ACC112 (cell line): Measurements from ENCODE around the gene HOXA7.
A peak's percentile ranks its signal among the peaks of the same experiment; 100 is the strongest.

Experiments
- H2AFZ ChIP-seq: fragments of 200-600 bp; sonication (generic); one replicate; pipeline ENCODE4 v1.6.0; 2017; ENCODE audit warnings: antibody characterized with exemption, low read length; ENCODE audit not compliant: unreplicated experiment
- H3K27ac ChIP-seq: fragments of 200-600 bp; sonication (generic); 2 replicates; pipeline ENCODE4 v1.5.1; 2014; ENCODE audit warnings: low read depth, mild to moderate bottlenecking, antibody characterized with exemption, low read length, moderate library complexity
- H3K27me3 ChIP-seq: fragments of 200-600 bp; sonication (generic); 2 replicates; pipeline ENCODE4 v1.6.1; 2014; ENCODE audit warnings: mild to moderate bottlenecking, antibody characterized with exemption, low read length, moderate library complexity, mixed read lengths; ENCODE audit not compliant: insufficient read depth
- H3K36me3 ChIP-seq: fragments of 200-600 bp; sonication (generic); 2 replicates; pipeline ENCODE4 v1.6.1; 2016; ENCODE audit warnings: mild to moderate bottlenecking, antibody characterized with exemption, low read length, moderate library complexity, mixed read lengths; ENCODE audit not compliant: insufficient read depth
- H3K4me1 ChIP-seq: fragments of 200-600 bp; sonication (generic); one replicate; pipeline ENCODE4 v1.6.1; 2016; ENCODE audit warnings: low read length, mixed read lengths; ENCODE audit not compliant: insufficient read depth, unreplicated experiment, control insufficient read depth
- H3K4me3 ChIP-seq: fragments of 200-600 bp; sonication (generic); 2 replicates; pipeline ENCODE4 v1.5.1; 2014; ENCODE audit warnings: mild to moderate bottlenecking, low read depth, low read length
- H3K79me2 ChIP-seq: fragments of 200-600 bp; sonication (generic); one replicate; pipeline ENCODE4 v1.6.0; 2016; ENCODE audit warnings: low read length; ENCODE audit not compliant: control insufficient read depth, unreplicated experiment, insufficient read depth

HOXA7 gene

DNA sequence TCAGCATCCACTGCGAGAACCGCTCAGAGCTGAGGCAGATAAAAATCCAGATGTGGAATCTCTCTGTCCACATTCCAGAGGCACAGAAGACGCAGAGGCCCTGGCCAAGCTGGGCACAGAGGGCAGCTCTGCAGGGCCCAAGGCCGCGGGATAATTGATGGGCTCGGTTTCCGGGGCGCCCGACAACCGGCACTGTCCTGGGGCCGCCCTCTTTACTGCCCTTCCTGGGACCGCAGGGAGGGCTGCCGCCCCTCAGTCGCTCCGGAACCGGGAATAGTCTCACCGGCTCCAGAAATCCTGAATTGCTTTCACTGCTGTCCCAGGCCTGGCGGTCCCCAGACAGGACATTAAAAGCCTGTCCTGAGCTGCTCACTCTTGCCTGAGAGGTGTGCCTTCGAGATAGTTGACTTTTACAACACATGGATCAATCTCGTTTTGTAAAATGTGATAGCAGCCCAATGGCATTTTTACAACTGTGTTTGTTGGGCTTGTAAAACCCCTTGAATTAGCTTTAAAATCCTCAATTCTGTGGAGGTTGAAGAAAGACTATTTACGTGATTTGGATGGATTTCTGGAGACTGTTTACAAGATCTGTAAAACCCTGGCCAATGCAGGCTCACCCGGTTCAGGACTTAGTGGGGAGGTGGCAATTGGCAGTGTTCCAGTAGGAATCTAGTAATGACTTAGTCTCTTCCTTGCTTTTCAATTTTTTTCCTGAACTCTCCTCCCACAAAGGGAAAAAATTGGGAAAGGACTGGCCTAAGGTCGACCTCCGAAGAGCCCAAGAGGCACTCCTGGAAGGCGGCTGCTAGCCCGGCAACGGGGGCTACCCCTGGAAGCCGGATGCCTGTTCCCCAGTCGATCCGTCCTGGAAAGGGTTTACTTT, 7.5 kb downstream of the HOXA7 start:
- no peak overlapping the region for H3K4me3 ChIP-seq
- H3K36me3 ChIP-seq: no peaks in the 10 kb centered on the region
- no peak overlapping the region for H2AFZ ChIP-seq
- no peaks in the 10 kb centered on the region for H3K79me2 ChIP-seq
- peaks cover 98% of the 10 kb centered on the region for H3K27me3 ChIP-seq
- H3K27ac ChIP-seq: no peak overlapping the region
- H3K4me1 ChIP-seq: no peaks in the 10 kb centered on the region

DNA sequence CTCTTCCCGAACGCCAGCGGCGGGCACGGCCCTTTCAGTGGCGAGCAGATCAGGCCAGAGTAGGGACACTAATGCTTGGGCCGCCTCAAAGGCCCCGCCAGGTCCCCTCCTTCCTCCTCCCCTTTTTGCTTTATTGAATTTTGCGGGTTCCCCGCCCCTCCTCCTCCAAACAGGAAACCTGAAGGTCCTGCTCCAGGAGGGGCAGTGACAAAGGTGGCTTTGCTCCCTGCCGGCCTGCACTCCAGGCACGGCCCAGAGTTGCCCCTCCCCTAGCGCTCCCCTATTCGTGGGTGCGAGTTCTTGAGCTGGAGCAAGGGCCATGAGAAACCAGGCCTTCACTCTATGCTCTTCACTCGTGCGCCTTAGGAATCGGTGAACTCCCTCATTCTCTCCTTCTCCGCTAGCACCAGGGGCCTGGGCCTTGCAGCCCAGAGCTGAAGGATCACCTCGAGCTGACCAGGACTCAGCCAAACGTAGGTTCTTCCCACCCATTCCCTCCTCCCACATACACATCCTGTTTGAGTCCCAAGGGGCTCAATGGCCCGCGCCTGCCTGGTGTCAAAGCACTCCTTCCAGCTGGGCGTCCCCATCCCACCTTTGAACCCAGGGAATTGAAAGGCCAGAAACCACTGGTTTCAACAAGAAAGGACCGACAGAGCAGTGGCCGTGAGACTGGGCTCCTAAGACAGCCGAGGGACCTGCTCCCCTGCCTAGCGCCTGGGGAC, 8.3 kb downstream of the HOXA7 start:
- no peaks in the 10 kb centered on the region for H3K79me2 ChIP-seq
- H3K4me3 ChIP-seq: no peak overlapping the region
- no peaks in the 10 kb centered on the region for H3K4me1 ChIP-seq
- no peak overlapping the region for H3K27ac ChIP-seq
- no peaks in the 10 kb centered on the region for H3K36me3 ChIP-seq
- H2AFZ ChIP-seq: no peak overlapping the region
- peaks cover 98% of the 10 kb centered on the region for H3K27me3 ChIP-seq

DNA sequence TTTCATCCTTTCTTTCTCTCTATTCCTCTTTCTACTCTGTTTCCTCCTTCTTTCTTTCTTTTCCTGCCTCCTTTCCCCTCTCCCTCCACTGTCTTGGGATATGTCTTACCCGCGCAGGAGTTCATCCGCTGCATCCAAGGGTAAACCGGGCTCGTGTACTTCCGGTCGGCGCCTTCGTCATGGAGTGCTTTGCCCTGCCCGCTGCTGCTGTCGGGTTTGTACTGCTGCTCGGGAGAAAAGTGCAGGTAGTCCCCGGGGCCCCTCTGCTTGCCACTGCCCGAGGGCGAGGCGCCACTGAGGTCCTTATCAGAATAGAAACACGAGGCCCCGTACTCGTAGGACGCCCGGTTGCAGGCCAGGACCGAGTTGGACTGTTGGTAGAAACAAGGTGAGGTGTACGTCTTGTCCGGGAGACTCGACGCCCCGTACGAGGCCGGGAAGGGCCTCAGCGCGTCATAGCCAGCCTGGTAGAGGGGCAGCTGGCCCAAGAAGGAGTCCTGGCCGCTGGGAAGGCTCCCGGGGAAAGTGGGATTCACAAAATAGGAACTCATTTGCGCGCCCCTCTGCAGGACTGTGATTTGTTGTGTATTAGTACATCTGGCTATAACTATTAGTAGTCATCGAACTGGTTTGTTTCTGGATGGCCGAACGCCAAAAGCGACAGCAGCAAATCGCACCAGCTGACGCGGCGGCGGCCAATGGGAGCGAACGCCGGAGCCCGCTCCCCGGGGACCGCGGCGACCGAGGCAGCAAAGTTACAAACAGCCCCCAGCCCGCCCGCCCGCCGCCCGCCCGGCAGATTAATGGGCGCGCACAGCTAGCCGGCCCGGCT, 9.1 kb downstream of the HOXA7 start, which contains the start of gene HOXA6:
TSS of gene HOXA6 (minus strand) at position 576 of the 832 bp plus-strand sequence. CDS start at position 551, 25 bp downstream.
- Histone ChIP-seq H3K27ac (no peak within 1 kb of the TSS), H3K27me3 (peaks cover 98% of the 10 kb centered on the region), H2AFZ (no peak within 1 kb of the TSS), H3K4me3 (no peak within 1 kb of the TSS), H3K79me2 (no peaks in the 10 kb centered on the region), H3K4me1 (no peaks in the 10 kb centered on the region), H3K36me3 (no peaks in the 10 kb centered on the region)

DNA sequence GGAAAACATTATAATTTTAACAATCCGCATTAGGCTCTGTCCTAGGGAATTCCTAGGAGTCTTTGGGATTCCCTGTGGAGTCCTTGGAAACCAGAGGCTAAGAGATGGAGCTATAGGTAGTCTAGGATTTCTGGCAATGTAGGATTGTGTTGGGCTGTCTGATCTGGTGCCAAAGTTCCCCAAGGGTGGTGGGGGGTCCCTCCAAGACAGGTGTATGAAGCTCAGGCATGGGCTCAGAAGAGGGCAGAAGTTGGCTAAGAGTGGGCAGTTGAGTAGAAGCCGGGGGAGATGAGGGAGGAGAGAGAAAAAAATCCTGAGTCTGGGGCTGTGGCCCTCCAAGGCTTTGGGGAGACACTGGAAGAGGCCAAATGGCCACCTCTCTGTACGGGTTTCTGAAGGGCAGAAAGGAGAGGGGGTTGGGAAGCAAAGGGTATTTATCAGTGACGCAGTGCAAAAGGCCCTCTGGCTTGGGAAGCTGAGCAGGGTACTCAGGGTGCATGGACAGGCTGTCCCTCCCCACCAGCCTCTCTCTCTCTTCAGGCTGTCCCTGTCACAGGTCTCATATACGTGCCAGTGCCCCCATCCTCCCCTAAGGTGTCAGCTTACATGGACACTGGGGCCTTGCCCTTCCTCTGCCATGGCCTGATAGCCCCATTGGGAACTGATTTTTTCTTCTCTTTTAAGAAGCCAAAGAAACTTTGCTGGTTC, 9.8 kb downstream of the HOXA7 start:
- Histone ChIP-seq H3K4me1 (no peaks in the 10 kb centered on the region), H3K27ac (no peak overlapping the region), H3K36me3 (no peaks in the 10 kb centered on the region), H3K27me3 (peaks cover 98% of the 10 kb centered on the region), H3K4me3 (no peak overlapping the region), H2AFZ (no peak overlapping the region), H3K79me2 (no peaks in the 10 kb centered on the region)

DNA sequence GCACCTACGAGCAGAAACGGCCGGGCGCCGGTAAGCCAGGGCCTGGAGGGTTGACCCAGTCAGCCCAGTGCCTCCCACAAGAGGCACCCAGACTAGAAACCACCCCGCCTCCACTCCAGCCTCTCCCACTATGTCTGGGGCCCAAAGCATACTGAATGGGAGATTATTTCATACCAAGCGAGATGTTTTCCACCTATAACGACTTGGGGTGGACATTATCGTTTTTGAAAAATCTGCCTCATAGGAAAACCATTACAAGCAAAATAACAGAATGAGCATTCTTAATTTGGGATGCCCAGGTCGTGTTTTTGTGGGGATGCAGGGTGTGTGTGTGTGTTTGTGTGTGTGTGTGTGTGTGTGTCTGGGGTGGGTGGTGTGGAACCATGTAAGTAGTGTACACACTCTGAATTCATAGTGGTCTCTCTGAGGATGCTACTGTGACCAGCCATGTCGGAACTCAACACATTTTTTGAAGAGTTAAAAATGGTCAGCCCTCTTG, 10.5 kb downstream of the HOXA7 start:
- Histone ChIP-seq H3K4me1 (no peaks in the 10 kb centered on the region), H3K4me3 (no peak overlapping the region), H3K36me3 (no peaks in the 10 kb centered on the region)

DNA sequence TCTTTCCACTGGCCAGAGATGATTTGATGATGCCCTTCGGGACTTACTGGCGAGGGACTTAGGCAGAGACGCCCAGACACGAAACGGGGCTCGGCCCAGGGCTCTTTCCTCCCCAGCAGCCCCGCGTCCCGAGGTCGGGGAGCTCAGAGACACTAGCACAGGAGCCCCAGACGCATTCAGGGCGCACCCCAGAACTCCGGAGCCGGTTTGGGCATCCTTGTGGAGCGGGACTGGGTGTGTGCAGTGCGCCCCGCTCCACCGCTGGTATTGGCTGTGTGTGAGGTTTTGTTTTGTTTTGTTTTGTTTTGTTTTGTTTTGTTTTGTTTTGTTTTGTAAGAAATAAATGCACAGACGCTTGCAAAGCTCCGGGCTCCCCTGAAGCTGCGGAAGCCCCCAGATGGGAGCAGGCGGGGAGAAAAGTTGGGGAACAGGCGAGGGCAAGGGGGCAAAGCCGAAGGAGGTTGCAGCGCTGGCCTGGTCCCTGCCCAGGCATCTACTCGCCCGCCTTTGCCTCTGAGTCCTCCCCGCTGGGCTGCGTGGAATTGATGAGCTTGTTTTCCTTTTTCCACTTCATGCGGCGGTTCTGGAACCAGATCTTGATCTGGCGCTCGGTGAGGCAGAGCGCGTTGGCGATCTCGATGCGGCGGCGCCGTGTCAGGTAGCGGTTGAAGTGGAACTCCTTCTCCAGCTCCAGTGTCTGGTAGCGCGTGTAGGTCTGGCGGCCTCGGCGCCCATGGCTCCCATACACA, 11.1 kb downstream of the HOXA7 start:
- Histone ChIP-seq H3K36me3 (no peaks in the 10 kb centered on the region), H2AFZ (no peak overlapping the region), H3K27ac (no peak overlapping the region), H3K79me2 (no peaks in the 10 kb centered on the region), H3K4me3 (peak overlapping the region; percentile 16; the same call in 1 of the 2 replicates), H3K4me1 (no peaks in the 10 kb centered on the region), H3K27me3 (peaks cover 100% of the 10 kb centered on the region)

More for the DNA sequence above, 10.5 kb downstream of the HOXA7 start:
- Histone ChIP-seq H3K27me3 (peaks cover 98% of the 10 kb centered on the region), H3K27ac (no peak overlapping the region), H2AFZ (no peak overlapping the region), H3K79me2 (no peaks in the 10 kb centered on the region)

DNA sequence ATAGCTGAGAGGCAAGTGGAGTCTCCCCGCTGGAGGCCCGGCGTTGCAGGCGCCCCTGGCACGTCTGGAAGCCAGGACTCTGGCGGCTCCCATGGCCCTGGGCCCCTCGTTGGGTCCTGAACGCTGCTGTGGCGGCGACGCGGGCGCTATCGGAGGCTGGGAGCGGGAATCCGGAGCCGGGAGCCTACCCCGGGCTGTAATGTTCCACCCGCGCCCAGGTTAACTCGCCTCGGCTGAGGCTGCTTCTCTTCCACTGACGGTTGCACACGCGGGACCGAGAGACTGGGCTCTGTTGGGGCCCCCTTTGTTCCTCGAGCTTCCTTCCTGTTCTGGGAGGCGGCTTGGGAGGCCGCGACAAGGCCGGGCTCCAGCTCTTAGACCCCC, 11.7 kb downstream of the HOXA7 start:
- Histone ChIP-seq H3K36me3 (no peaks in the 10 kb centered on the region), H3K4me3 (peak overlapping the region; percentile 16; the same call in 1 of the 2 replicates), H2AFZ (no peak overlapping the region), H3K4me1 (no peaks in the 10 kb centered on the region), H3K27ac (no peak overlapping the region), H3K79me2 (no peaks in the 10 kb centered on the region), H3K27me3 (peaks cover 100% of the 10 kb centered on the region)

DNA sequence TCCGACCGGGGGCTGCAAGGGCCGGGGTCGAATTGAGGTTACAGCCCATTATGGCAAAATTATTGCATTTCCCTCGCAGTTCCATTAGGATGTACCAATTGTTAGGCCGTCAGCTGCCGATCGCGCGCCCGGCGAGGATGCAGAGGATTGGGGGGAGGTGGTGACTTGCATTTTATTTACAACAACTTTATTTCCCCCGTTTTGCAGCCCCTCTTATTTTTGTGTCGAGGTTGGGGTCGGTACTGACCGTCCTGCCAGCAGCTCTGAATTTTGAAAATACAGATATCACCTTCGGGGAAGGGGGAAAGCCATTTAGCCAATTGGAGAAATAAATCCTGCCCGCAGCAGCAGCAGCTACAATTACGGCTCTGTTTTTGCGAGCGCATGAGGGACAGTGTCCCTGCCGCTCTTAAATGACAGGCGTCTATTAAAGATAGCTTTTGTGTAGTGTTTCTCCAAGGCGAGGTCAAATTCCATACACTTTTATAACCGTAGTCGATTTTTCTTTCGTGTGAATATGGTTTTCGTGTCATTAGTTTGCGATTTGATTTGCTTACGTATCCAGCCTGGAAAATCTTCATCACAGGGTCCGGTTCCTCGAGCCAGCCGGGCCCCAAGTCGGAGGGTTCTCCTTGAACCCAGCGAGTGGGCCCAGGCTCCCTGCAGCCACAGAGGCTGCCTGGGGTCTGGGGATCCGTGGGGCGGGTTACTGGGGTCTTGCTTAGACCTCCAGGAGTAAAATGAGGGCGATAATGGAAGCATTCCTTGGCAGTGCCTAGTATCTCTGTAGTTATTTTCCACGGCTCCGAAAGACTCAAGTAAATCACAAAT, 12.3 kb downstream of the HOXA7 start:
- Histone ChIP-seq H3K27me3 (peaks cover 100% of the 10 kb centered on the region), H3K4me3 (peak overlapping the region; percentile 62; the same call in 1 of the 2 replicates)

More for the DNA sequence above, 12.3 kb downstream of the HOXA7 start:
- no peaks in the 10 kb centered on the region for H3K4me1 ChIP-seq
- no peaks in the 10 kb centered on the region for H3K36me3 ChIP-seq
- no peak overlapping the region for H3K27ac ChIP-seq
- H2AFZ ChIP-seq: no peak overlapping the region
- no peaks in the 10 kb centered on the region for H3K79me2 ChIP-seq
